ENCODE measurements around the gene ADAT3. TPM values are rescaled to one million over a fixed set of nuclear protein-coding genes. Genes with fewer than 3 reads are reported as not detected.

The ADAT3 gene
- total RNA-seq, 4 donors from 2014 or later, result 1.0 to 5.5 (median 2.8) TPM

GRCh38 chr19:1929021-1929742 lies 24.0 kb downstream of the ADAT3 start:
- H3K27me3 ChIP-seq, result no peaks in the 10 kb centered on the region
- peaks cover 0 to 7% of the 10 kb centered on the region in 2 donors for H3K4me1 ChIP-seq
- no peaks in the 10 kb centered on the region for H3K36me3 ChIP-seq
- no peaks in the 10 kb centered on the region for H3K9me3 ChIP-seq
- intact Hi-C loops (cut with DNase I; ENCODE audit: low total_unique reads), result no loop called here
- peak overlapping the region; percentile 19 to 23 for H3K4me3 ChIP-seq
- TF ChIP-seq POLR2A (IDR thresholded peaks at IDR 0.05), result peak in 1 of 2 donors; percentile 18
- TF ChIP-seq, protein P1, sequence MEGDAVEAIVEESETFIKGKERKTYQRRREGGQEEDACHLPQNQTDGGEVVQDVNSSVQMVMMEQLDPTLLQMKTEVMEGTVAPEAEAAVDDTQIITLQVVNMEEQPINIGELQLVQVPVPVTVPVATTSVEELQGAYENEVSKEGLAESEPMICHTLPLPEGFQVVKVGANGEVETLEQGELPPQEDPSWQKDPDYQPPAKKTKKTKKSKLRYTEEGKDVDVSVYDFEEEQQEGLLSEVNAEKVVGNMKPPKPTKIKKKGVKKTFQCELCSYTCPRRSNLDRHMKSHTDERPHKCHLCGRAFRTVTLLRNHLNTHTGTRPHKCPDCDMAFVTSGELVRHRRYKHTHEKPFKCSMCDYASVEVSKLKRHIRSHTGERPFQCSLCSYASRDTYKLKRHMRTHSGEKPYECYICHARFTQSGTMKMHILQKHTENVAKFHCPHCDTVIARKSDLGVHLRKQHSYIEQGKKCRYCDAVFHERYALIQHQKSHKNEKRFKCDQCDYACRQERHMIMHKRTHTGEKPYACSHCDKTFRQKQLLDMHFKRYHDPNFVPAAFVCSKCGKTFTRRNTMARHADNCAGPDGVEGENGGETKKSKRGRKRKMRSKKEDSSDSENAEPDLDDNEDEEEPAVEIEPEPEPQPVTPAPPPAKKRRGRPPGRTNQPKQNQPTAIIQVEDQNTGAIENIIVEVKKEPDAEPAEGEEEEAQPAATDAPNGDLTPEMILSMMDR (IDR thresholded peaks at IDR 0.05), result peak; percentile 88 to 93 (median 90)
- H3K27ac ChIP-seq, result no peak overlapping the region
- DNase-seq, result peak; percentile 67 to 72

GRCh38 chr19:1931445-1931844 lies 26.2 kb downstream of the ADAT3 start:
- H3K4me1 ChIP-seq, result peaks cover 0 to 7% of the 10 kb centered on the region in 2 donors
- H3K27ac ChIP-seq, result no peak overlapping the region
- no peaks in the 10 kb centered on the region for H3K27me3 ChIP-seq
- no peak overlapping the region for H3K4me3 ChIP-seq
- H3K9me3 ChIP-seq, result no peaks in the 10 kb centered on the region
- DNase-seq, result no peak
- H3K36me3 ChIP-seq, result no peaks in the 10 kb centered on the region
- no peak for TF ChIP-seq POLR2A (IDR thresholded peaks at IDR 0.05)
- TF ChIP-seq, protein P1 (IDR thresholded peaks at IDR 0.05), result no peak
- intact Hi-C loops (cut with DNase I; ENCODE audit: low total_unique reads), result no loop called here

DNA sequence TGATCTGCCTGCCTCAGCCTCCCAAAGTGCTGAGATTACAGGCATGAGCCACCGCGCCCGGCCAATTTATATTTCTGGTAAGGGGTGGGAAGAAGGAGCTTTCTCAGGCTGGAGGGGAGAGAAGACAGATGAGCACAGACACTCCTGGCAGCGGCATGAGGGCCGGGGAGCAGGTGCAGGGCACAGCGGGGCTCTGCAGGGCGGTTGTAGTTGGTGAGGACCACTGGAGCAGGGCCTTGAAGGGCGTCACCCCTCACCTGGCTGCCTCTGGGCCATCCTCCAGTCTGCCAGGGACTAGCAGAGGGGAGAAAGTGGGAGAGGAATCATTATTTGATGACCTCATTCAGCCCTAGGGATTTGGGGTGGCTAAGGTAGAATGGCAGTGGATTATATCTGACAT lies 27.2 kb downstream of the ADAT3 start:
- H3K9me3 ChIP-seq, result no peaks in the 10 kb centered on the region
- H3K4me1 ChIP-seq, result peaks cover 0 to 7% of the 10 kb centered on the region in 2 donors
- DNase-seq, result no peak
- H3K27ac ChIP-seq, result no peak overlapping the region
- no peak overlapping the region for H3K4me3 ChIP-seq
- intact Hi-C loops (cut with DNase I; ENCODE audit: low total_unique reads), result no loop called here
- TF ChIP-seq, protein P1 (IDR thresholded peaks at IDR 0.05), result no peak
- TF ChIP-seq POLR2A (IDR thresholded peaks at IDR 0.05), result no peak
- H3K27me3 ChIP-seq, result no peaks in the 10 kb centered on the region
- H3K36me3 ChIP-seq, result no peaks in the 10 kb centered on the region

GRCh38 chr19:1933244-1933643 lies 28.0 kb downstream of the ADAT3 start:
- TF ChIP-seq, protein P1 (IDR thresholded peaks at IDR 0.05), result no peak
- no peak for TF ChIP-seq POLR2A (IDR thresholded peaks at IDR 0.05)
- Histone ChIP-seq H3K4me1 (peaks cover 0 to 7% of the 10 kb centered on the region in 2 donors), H3K27ac (no peak overlapping the region), H3K4me3 (no peak overlapping the region), H3K36me3 (no peaks in the 10 kb centered on the region), H3K27me3 (no peaks in the 10 kb centered on the region), H3K9me3 (no peaks in the 10 kb centered on the region)
- intact Hi-C loops (cut with DNase I; ENCODE audit: low total_unique reads), result no loop called here
- DNase-seq, result no peak

GRCh38 chr19:1933942-1934341 lies 28.7 kb downstream of the ADAT3 start:
- TF ChIP-seq, protein P1 (IDR thresholded peaks at IDR 0.05), result no peak
- no peak for TF ChIP-seq POLR2A (IDR thresholded peaks at IDR 0.05)
- no peak for DNase-seq
- intact Hi-C loops (cut with DNase I; ENCODE audit: low total_unique reads), result no loop called here
- Histone ChIP-seq H3K36me3 (no peaks in the 10 kb centered on the region), H3K9me3 (no peaks in the 10 kb centered on the region), H3K27me3 (no peaks in the 10 kb centered on the region), H3K4me1 (peaks cover 0 to 7% of the 10 kb centered on the region in 2 donors), H3K4me3 (no peak overlapping the region), H3K27ac (no peak overlapping the region)

Data from uterus (tissue), 4 donors.